ENCODE measurements around the gene MRTFB.

DNA sequence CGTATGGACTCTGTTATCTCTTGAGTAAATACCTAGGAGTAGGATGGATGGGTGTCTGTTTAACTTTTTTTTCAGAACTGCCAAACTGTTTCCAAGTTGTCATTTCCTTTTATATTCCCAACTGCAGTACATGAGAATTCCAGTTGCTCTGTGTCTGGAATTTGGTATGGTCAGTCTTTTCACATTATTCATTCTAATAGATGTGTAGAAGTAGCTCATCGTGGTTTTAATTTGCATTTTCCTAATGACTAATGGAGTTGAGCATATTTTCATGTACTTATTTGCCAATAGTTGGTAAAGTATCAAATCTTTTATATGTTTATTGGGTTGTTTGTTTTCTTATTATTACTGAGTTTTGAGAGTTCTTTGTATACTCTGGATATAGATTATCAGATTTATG, 27.0 kb downstream of the MRTFB start:
- TF ChIP-seq CTCF (IDR thresholded peaks at IDR 0.05) (no peak), POLR2A (IDR thresholded peaks at IDR 0.05) (no peak)

Data from stomach (tissue), 4 donors.